ENCODE results near the gene HNRNPF. TPM values are rescaled to one million over a fixed set of nuclear protein-coding genes. Genes with fewer than 3 reads are reported as not detected.

The HNRNPF gene
- polyA plus RNA-seq, 1 experiment = 172 TPM

GRCh38 chr10:43369921-43370320 lies 39.1 kb downstream of the HNRNPF start:
- Histone ChIP-seq H3K36me3 (ENCODE audit: control insufficient read depth, insufficient read depth, low read length) (no peaks in the 10 kb centered on the region), H3K27me3 (ENCODE audit: control insufficient read depth, insufficient read depth, low read length) (no peaks in the 10 kb centered on the region; the same call in none of the 2 replicates), H3K4me3 (ENCODE audit: low read depth, low read length) (no peak overlapping the region)
- POLR2A ChIA-PET = no interaction called here
- CTCF ChIA-PET = no interaction called here
- no peak for DNase-seq (ENCODE audit: low read depth)
- no peak for TF ChIP-seq CTCF (IDR thresholded peaks at IDR 0.05; ENCODE audit: insufficient read depth, low read depth, low read length)

- DNase-seq (ENCODE audit: low read depth) = no peak
- H3K36me3 ChIP-seq (ENCODE audit: control insufficient read depth, insufficient read depth, low read length) = no peaks in the 10 kb centered on the region
- no peak overlapping the region for H3K4me3 ChIP-seq (ENCODE audit: low read depth, low read length)
- TF ChIP-seq CTCF (IDR thresholded peaks at IDR 0.05; ENCODE audit: insufficient read depth, low read depth, low read length) = no peak
- ChIA-PET POLR2A (no interaction called here), CTCF (interaction anchor here (0.6 kb wide), 1 partner anchor 289 kb away, joined by 3 read pairs; no protein-coding TSS in a partner anchor)
- H3K27me3 ChIP-seq (ENCODE audit: control insufficient read depth, insufficient read depth, low read length) = no peaks in the 10 kb centered on the region
These were observed 44.0 kb downstream of the HNRNPF start for GRCh38 chr10:43365001-43365400.

GRCh38 chr10:43362191-43362839 lies 46.7 kb downstream of the HNRNPF start:
- no peaks in the 10 kb centered on the region for H3K27me3 ChIP-seq (ENCODE audit: control insufficient read depth, insufficient read depth, low read length)
- H3K4me3 ChIP-seq (ENCODE audit: low read depth, low read length) = peak overlapping the region; percentile 44
- H3K36me3 ChIP-seq (ENCODE audit: control insufficient read depth, insufficient read depth, low read length) = no peaks in the 10 kb centered on the region
- POLR2A ChIA-PET = no interaction called here
- CTCF ChIA-PET = interaction anchor here (1.1 kb wide), 1 partner anchor 13 kb away, joined by 3 read pairs; no protein-coding TSS in a partner anchor
- TF ChIP-seq CTCF (IDR thresholded peaks at IDR 0.05; ENCODE audit: insufficient read depth, low read depth, low read length) = peak; percentile 59
- peak; percentile 25 for DNase-seq (ENCODE audit: low read depth)

- TF ChIP-seq CTCF (IDR thresholded peaks at IDR 0.05; ENCODE audit: insufficient read depth, low read depth, low read length) = no peak
- no peak for DNase-seq (ENCODE audit: low read depth)
- ChIA-PET CTCF (interaction anchor here (0.5 kb wide), 1 partner anchor 30 kb away, joined by 5 read pairs; no protein-coding TSS in a partner anchor), POLR2A (no interaction called here)
- Histone ChIP-seq H3K27me3 (ENCODE audit: control insufficient read depth, insufficient read depth, low read length) (no peaks in the 10 kb centered on the region), H3K4me3 (ENCODE audit: low read depth, low read length) (peak overlapping the region; percentile 44), H3K36me3 (ENCODE audit: control insufficient read depth, insufficient read depth, low read length) (no peaks in the 10 kb centered on the region)
These were observed 47.3 kb downstream of the HNRNPF start for GRCh38 chr10:43361547-43362190.

- ChIA-PET CTCF (interaction anchor here (1.1 to 1.4 kb wide), 2 partner anchors 67 to 155 kb away, joined by 3 to 6 read pairs; no protein-coding TSS in a partner anchor), POLR2A (no interaction called here)
- Histone ChIP-seq H3K4me3 (ENCODE audit: low read depth, low read length) (no peak overlapping the region), H3K27me3 (ENCODE audit: control insufficient read depth, insufficient read depth, low read length) (no peaks in the 10 kb centered on the region), H3K36me3 (ENCODE audit: control insufficient read depth, insufficient read depth, low read length) (no peaks in the 10 kb centered on the region)
- no peak for DNase-seq (ENCODE audit: low read depth)
- no peak for TF ChIP-seq CTCF (IDR thresholded peaks at IDR 0.05; ENCODE audit: insufficient read depth, low read depth, low read length)
These were observed 48.9 kb downstream of the HNRNPF start for GRCh38 chr10:43360086-43360485.
